Endothelial cell of umbilical vein (primary cell): ENCODE results near the gene SPATA32. TPM values are rescaled to one million over a fixed set of nuclear protein-coding genes. Genes with fewer than 3 reads are reported as not detected.

Experiments used
- BruUV-seq: library from RNA; stranded (reverse); fragments of 400-500 nt; replicated peaks from 2 replicates; lab custom pipeline; 2021; lab: Mats Ljungman, UMichigan
- CTCF ChIA-PET: fragments of 300-600, 350-600 bp; sonication (Branson Sonifier 250); formaldehyde crosslinking; loops from one replicate; lab custom pipeline; 2021; ENCODE audit warnings: antibody characterized with exemption, inconsistent platforms; lab: Charles Lee
- POLR2A ChIA-PET: fragments of 300-600, 350-600 bp; sonication (Branson Sonifier 250); formaldehyde crosslinking; loops from one replicate; lab custom pipeline; 2021; ENCODE audit warnings: antibody characterized with exemption, inconsistent platforms; lab: Charles Lee
- DNase-seq: peaks from one replicate; pipeline ENCODE4 v3.0.0-alpha.2; 2011; ENCODE audit warnings: low read depth, low spot score
- FAIRE-seq: peaks from 2 replicates; lab custom pipeline; 2011; peaks lifted over from hg19 to GRCh38; lab: Jason Lieb, UNC
- H2AFZ ChIP-seq: 2 replicates; pipeline ENCODE4 v1.6.0; 2012; ENCODE audit warnings: low read depth, low read length, control low read depth, inconsistent platforms
- H3K27ac ChIP-seq: 2 replicates; pipeline ENCODE4 v1.5.1; 2011; ENCODE audit warnings: low read depth, mild to moderate bottlenecking, control low read depth, low read length, moderate library complexity; ENCODE audit not compliant: insufficient read depth
- H3K27me3 ChIP-seq, 2 experiments: 2 replicates each; pipeline versions ENCODE4 v1.6.0 to v1.6.1; 2011; ENCODE audit warnings: low read length in 2 of 2, mixed read lengths in 1 of 2; ENCODE audit not compliant: control insufficient read depth in 2 of 2, insufficient read depth in 2 of 2
- H3K36me3 ChIP-seq, 2 experiments: 2 replicates in 1 of 2; 3 replicates in 1 of 2; pipeline ENCODE4 v1.5.1; 2011; ENCODE audit warnings: low read length in 2 of 2, mild to moderate bottlenecking in 1 of 2, moderate library complexity in 1 of 2; ENCODE audit not compliant: control insufficient read depth in 2 of 2, insufficient read depth in 2 of 2; ENCODE audit errors: extremely low read depth in 1 of 2
- H3K4me1 ChIP-seq: 3 replicates; pipeline ENCODE4 v1.5.1; 2011; ENCODE audit warnings: mild to moderate bottlenecking, low read length; ENCODE audit not compliant: control insufficient read depth, insufficient read depth; ENCODE audit errors: extremely low read depth
- H3K4me2 ChIP-seq: 2 replicates; pipeline ENCODE4 v1.6.1; 2011; ENCODE audit warnings: low read length, control low read depth, mixed read lengths; ENCODE audit not compliant: insufficient read depth
- H3K4me3 ChIP-seq, 3 experiments: fragments of 200-600 bp in 1 of 3; sonication (generic), shearing (Covaris generic) in 1 of 3; replicated peaks in 1 of 3; 2 replicates each; pipeline ENCODE4 v1.5.1; 2011 to 2016; ENCODE audit warnings: control low read depth in 3 of 3, low read length in 3 of 3, mild to moderate bottlenecking in 2 of 3, inconsistent platforms in 1 of 3, low read depth in 1 of 3, moderate library complexity in 1 of 3; ENCODE audit not compliant: insufficient read depth in 1 of 3
- H3K79me2 ChIP-seq: 2 replicates; pipeline ENCODE4 v1.6.0; 2012; ENCODE audit warnings: low read length, inconsistent platforms; ENCODE audit not compliant: control insufficient read depth, insufficient read depth
- H3K9ac ChIP-seq: replicated peaks from 2 replicates; pipeline ENCODE3; 2011; ENCODE audit warnings: low read length, control low read depth; ENCODE audit not compliant: insufficient read depth; ENCODE audit errors: extremely low read depth
- H3K9me1 ChIP-seq: replicated peaks from 3 replicates; pipeline ENCODE4 v1.6.0; 2011; ENCODE audit warnings: mild to moderate bottlenecking, low read length; ENCODE audit not compliant: control insufficient read depth, insufficient read depth; ENCODE audit errors: extremely low read depth
- H3K9me3 ChIP-seq: replicated peaks from 2 replicates; pipeline ENCODE4 v1.5.1; 2012; ENCODE audit warnings: low read length, inconsistent platforms; ENCODE audit not compliant: control insufficient read depth, insufficient read depth
- H4K20me1 ChIP-seq: replicated peaks from 2 replicates; pipeline ENCODE3; 2011; ENCODE audit warnings: mild to moderate bottlenecking, low read length; ENCODE audit not compliant: control insufficient read depth, insufficient read depth; ENCODE audit errors: extremely low read depth
- EZH2 ChIP-seq: IDR thresholded peaks from 2 replicates; pipeline ENCODE4 v1.6.1; 2012; ENCODE audit warnings: borderline replicate concordance, low read depth, mild to moderate bottlenecking, moderate library complexity, low read length, inconsistent platforms; ENCODE audit not compliant: severe bottlenecking
- FOS ChIP-seq: IDR thresholded peaks from 2 replicates; pipeline ENCODE4 v1.6.1; 2011; ENCODE audit warnings: mild to moderate bottlenecking, low read length, moderate library complexity, borderline replicate concordance; ENCODE audit not compliant: insufficient read depth
- GATA2 ChIP-seq: IDR thresholded peaks from 2 replicates; pipeline ENCODE4 v1.7.0; 2011; ENCODE audit warnings: low read depth, mild to moderate bottlenecking, moderate library complexity, mixed read lengths, low read length; ENCODE audit not compliant: insufficient read length, insufficient read depth
- JUN ChIP-seq: IDR thresholded peaks from 2 replicates; pipeline ENCODE4 v1.6.1; 2011; ENCODE audit warnings: borderline replicate concordance, low read depth; ENCODE audit not compliant: insufficient read length, insufficient read depth
- MYC ChIP-seq: IDR thresholded peaks from one replicate; pipeline ENCODE4 v1.6.1; 2011; ENCODE audit warnings: mild to moderate bottlenecking, low read depth, low read length
- POLR2A ChIP-seq: IDR thresholded peaks from 2 replicates; pipeline ENCODE4 v1.6.1; 2012; ENCODE audit warnings: low read depth, mild to moderate bottlenecking, control low read depth, low read length
- POLR2AphosphoS5 ChIP-seq: IDR thresholded peaks from 2 replicates; pipeline ENCODE4 v1.6.1; 2012; ENCODE audit warnings: low read depth, mild to moderate bottlenecking, control low read depth, low read length, moderate library complexity; ENCODE audit not compliant: insufficient read depth
- dilution Hi-C: fragments of 300-500 bp; cut with MboI; formaldehyde crosslinking; loops from one replicate; pipeline ENCODE4 v1.15.0; 2019; ENCODE audit warnings: low sequenced_read_pairs; ENCODE audit not compliant: extremely low pct_ligation_motif_present
- intact Hi-C: fragments of 100-400 bp; cut with micrococcal nuclease; formaldehyde crosslinking; loops from one replicate; pipeline ENCODE4 v1.10.0; 2022
- polyA plus RNA-seq, 4 experiments: library from polyadenylated mRNA; depleted of rRNA in 3 of 4; stranded (reverse) in 3 of 4; unstranded in 1 of 4; fragments of >200 nt; gene quantifications; 2 replicates each; pipeline versions ENCODE4 v1.2.1 to v1.2.3, GENCODE V29; 2011 to 2012; ENCODE audit warnings: missing spikeins in 1 of 4
- total RNA-seq: library from RNA; stranded (reverse); gene quantifications from 2 replicates; pipeline ENCODE4 v1.2.3, GENCODE V29; 2021
- TF ChIP-seq, protein P1 (sequence below), 2 donors: IDR thresholded peaks; 1 replicate in 1 of 2; 2 replicates in 1 of 2; pipeline ENCODE4 v1.5.1; 2011; ENCODE audit warnings: low read length in 2 of 2, mild to moderate bottlenecking in 2 of 2, moderate library complexity in 2 of 2, control low read depth in 1 of 2, inconsistent platforms in 1 of 2, low read depth in 1 of 2; ENCODE audit not compliant: insufficient read depth in 1 of 2; ENCODE audit errors: extremely low read depth in 1 of 2
- TF ChIP-seq, protein P2 (sequence below): IDR thresholded peaks from 2 replicates; pipeline ENCODE4 v1.6.1; 2011; ENCODE audit not compliant: insufficient read depth, insufficient read length

Gene SPATA32
- total and polyA plus RNA-seq, 2 donors (not counting 3 experiments of a cell fraction or from before 2014, with no cell fraction given), result not detected

DNA sequence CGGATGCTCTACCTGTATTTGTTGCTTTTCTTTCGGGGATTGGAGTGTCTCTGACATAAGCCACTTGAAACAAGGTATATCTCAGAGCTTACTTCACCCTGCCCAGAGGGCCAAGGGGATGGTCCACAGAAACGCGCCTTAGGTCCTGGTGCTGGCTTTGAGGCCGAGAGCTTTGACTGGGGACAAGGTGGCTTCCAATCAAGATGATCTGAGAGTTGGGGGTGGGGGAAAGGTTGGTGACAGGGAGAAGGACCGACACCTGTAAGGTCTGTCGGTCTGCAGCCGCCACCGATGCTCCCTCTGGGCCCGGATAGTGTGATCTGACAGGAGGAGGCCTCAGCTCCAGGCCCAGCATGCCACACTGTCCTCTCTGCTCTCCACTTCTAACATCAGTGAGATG, 21.8 kb upstream of the SPATA32 start:
- TF ChIP-seq, protein P1, sequence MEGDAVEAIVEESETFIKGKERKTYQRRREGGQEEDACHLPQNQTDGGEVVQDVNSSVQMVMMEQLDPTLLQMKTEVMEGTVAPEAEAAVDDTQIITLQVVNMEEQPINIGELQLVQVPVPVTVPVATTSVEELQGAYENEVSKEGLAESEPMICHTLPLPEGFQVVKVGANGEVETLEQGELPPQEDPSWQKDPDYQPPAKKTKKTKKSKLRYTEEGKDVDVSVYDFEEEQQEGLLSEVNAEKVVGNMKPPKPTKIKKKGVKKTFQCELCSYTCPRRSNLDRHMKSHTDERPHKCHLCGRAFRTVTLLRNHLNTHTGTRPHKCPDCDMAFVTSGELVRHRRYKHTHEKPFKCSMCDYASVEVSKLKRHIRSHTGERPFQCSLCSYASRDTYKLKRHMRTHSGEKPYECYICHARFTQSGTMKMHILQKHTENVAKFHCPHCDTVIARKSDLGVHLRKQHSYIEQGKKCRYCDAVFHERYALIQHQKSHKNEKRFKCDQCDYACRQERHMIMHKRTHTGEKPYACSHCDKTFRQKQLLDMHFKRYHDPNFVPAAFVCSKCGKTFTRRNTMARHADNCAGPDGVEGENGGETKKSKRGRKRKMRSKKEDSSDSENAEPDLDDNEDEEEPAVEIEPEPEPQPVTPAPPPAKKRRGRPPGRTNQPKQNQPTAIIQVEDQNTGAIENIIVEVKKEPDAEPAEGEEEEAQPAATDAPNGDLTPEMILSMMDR (IDR thresholded peaks at IDR 0.05; ENCODE audit: extremely low read depth in 1 of 2, insufficient read depth in 1 of 2, low read depth in 1 of 2, low read length in 2 of 2), result no peak
- TF ChIP-seq POLR2AphosphoS5, result no peak

DNA sequence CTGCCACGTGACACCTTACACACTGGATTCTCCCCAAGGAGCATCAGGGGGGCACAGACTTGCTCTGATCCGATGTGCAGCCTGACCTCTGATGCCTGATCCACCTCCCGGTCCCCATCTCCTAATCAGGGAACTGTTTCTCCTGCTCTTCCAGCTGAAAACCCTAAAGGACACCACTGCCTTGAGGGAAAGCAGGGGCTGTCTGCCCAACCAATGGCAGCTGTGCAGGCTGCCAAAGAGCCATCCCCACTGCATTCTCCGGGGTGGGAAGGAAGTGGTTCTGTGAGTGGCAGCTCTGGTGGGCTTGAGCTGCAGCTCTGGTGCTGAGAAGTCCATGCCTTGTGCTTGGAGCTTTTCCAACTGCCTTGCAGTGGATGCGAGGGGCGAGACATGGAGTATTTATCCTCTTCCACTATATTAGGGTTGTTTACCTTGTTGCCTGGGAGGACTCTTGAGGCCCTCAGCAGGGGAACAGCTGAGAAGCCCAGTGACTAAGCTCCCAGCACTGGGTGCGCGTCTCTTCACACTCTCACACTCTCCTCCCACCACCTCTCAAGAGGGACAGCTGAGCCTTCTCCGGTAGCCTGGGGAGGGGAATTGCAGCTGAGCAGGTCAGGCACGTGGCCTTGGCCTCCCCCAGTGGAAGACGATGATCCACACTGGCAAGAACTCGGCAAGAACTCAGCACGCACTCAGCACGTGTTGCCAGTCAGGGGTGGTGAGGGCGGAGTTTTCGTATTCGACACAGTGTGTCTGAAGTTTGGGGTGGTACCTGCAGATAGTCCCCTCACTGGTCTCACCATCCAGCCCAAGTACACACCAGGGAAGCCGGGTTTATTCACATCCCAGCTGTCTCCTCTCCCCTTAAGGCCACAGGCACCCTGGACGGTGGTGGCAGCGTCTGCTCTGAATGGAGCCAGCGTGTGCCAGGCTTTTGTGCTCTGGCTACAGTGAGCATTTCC, 21.1 kb upstream of the SPATA32 start:
- Histone ChIP-seq H3K9me1 (no peaks in the 10 kb centered on the region), H3K27ac (no peak overlapping the region), H3K9me3 (no peaks in the 10 kb centered on the region), H3K4me2 (no peak overlapping the region), H3K4me3 (no peak overlapping the region), H3K9ac (no peak overlapping the region), H3K79me2 (no peaks in the 10 kb centered on the region), H3K4me1 (peaks cover 6% of the 10 kb centered on the region), H2AFZ (no peak overlapping the region), H3K36me3 (peaks cover 10 to 42% of the 10 kb centered on the region in 2 experiments), H3K27me3 (no peaks in the 10 kb centered on the region), H4K20me1 (no peaks in the 10 kb centered on the region)
- FAIRE-seq, result no peak
- ChIA-PET CTCF (interaction anchor here (0.8 to 3.3 kb wide), 6 partner anchors 11 to 102 kb away, joined by 3 to 24 read pairs (median 4); partner anchors contain the start of gene MAP3K14), POLR2A (no interaction called here)
- intact Hi-C loops, result no loop called here
- no peak for TF ChIP-seq JUN
- no peak for TF ChIP-seq POLR2AphosphoS5
- TF ChIP-seq POLR2A, result no peak
- TF ChIP-seq EZH2, result no peak
- TF ChIP-seq MYC, result no peak
- TF ChIP-seq GATA2, result no peak
- TF ChIP-seq, protein P1 (IDR thresholded peaks at IDR 0.05; ENCODE audit: extremely low read depth in 1 of 2, insufficient read depth in 1 of 2, low read depth in 1 of 2, low read length in 2 of 2), result no peak
- TF ChIP-seq, protein P2, sequence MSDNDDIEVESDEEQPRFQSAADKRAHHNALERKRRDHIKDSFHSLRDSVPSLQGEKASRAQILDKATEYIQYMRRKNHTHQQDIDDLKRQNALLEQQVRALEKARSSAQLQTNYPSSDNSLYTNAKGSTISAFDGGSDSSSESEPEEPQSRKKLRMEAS, result no peak
- TF ChIP-seq FOS, result no peak
- BruUV-seq, result no TSS peak
- dilution Hi-C loops, result no loop called here
- no peak for DNase-seq

More for the DNA sequence above, 21.8 kb upstream of the SPATA32 start:
- H3K27ac ChIP-seq, result no peak overlapping the region
- no peaks in the 10 kb centered on the region for H3K9me1 ChIP-seq
- no peak overlapping the region for H2AFZ ChIP-seq
- FAIRE-seq (no peak), DNase-seq (no peak)
- no peaks in the 10 kb centered on the region for H3K4me1 ChIP-seq
- dilution Hi-C loops, result no loop called here
- H3K4me2 ChIP-seq, result no peak overlapping the region
- ChIA-PET CTCF (interaction anchor here (0.6 to 3.3 kb wide), 11 partner anchors 9 to 101 kb away, joined by 3 to 24 read pairs (median 4); partner anchors contain the start of gene MAP3K14), POLR2A (no interaction called here)
- no TSS peak for BruUV-seq
- no peaks in the 10 kb centered on the region for H3K27me3 ChIP-seq
- H3K4me3 ChIP-seq, result no peak overlapping the region
- no peak overlapping the region for H3K9ac ChIP-seq
- no peaks in the 10 kb centered on the region for H3K9me3 ChIP-seq
- peaks cover 10 to 43% of the 10 kb centered on the region in 2 experiments for H3K36me3 ChIP-seq
- no peaks in the 10 kb centered on the region for H4K20me1 ChIP-seq
- intact Hi-C loops, result loop anchor here (1.0 kb wide), 1 partner anchor 102 kb away; no protein-coding TSS in a partner anchor
- H3K79me2 ChIP-seq, result no peaks in the 10 kb centered on the region
